IPS-18c (cell line): Measurements from ENCODE around the gene IFNA1.
"Not testable (repeated sequence)": the region's sequence is repeated elsewhere in the genome, so short reads cannot be mapped to it uniquely, and the experiment has no call there.

ENCODE experiments used
- H3K4me3 ChIP-seq: 2 replicates; pipeline ENCODE4 v1.7.0; 2013; ENCODE audit warnings: low read depth, mild to moderate bottlenecking, low read length, moderate library complexity; ENCODE audit not compliant: insufficient read depth
- H3K9me3 ChIP-seq: one replicate; pipeline ENCODE4 v1.6.1; 2013; ENCODE audit warnings: mild to moderate bottlenecking, low read length, moderate library complexity; ENCODE audit not compliant: control insufficient read depth, insufficient read depth

IFNA1 gene

GRCh38 chr9:21432672-21433425 is 7.4 kb upstream of the IFNA1 start:
- Histone ChIP-seq H3K4me3 (no peak overlapping the region), H3K9me3 (no peaks in the 10 kb centered on the region)

DNA sequence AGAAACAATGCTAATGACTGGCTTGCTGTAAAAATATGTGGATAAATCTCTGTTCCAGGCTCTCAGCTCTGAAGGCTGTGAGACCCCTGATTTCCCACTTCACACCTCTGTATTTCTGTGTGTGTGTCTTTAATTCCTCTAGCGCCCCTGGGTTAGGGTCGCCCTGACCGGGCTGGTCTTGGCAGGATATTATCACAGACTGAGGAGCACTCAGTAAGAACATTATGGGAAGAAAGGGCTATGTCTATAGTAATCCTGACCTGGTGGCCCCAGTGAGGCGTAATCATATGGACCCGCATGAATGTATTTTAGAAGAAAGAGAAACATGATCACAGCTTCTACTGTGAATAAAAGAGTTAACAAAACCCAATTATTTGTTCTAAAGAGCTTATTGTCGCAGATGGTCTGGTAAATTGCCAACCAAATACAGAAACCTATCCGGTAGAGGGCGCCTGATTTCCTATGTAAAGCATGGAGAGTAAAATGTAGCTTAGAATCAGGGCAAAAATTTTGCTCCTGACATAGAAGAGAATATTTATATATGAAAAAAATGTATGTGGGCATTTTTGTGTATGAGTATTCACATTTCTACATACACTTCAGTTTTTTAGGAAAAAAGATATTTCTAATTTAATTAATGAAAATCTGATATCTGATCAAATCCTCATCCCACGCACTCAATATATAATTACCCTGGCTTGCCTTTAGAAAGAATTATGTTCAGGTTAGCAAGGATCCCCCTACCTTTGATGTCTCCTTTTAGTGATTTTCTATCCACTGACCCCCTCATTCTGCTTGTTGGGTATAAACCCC is 5.8 kb upstream of the IFNA1 start:
- H3K9me3 ChIP-seq = no peaks in the 10 kb centered on the region
- no peak overlapping the region for H3K4me3 ChIP-seq

- not testable (repeated sequence) for H3K9me3 ChIP-seq, H3K4me3 ChIP-seq
Measured at GRCh38 chr9:21435015-21435383, 5.2 kb upstream of the IFNA1 start.

GRCh38 chr9:21443849-21444625 is 3.8 kb downstream of the IFNA1 start:
- Histone ChIP-seq H3K4me3 (no peak overlapping the region), H3K9me3 (no peaks in the 10 kb centered on the region)

GRCh38 chr9:21449312-21449711 is 9.1 kb downstream of the IFNA1 start:
- not testable (repeated sequence) for H3K9me3 ChIP-seq, H3K4me3 ChIP-seq

GRCh38 chr9:21450733-21451394 is 10.6 kb downstream of the IFNA1 start:
- no peaks in the 10 kb centered on the region for H3K9me3 ChIP-seq
- H3K4me3 ChIP-seq = no peak overlapping the region

GRCh38 chr9:21452681-21453080 is 12.4 kb downstream of the IFNA1 start:
- Histone ChIP-seq H3K4me3 (no peak overlapping the region), H3K9me3 (no peaks in the 10 kb centered on the region)

GRCh38 chr9:21454149-21454548 is 13.9 kb downstream of the IFNA1 start:
- Histone ChIP-seq H3K4me3 (no peak overlapping the region), H3K9me3 (no peaks in the 10 kb centered on the region)

GRCh38 chr9:21455320-21455719 is 15.1 kb downstream of the IFNA1 start:
- H3K4me3 ChIP-seq = no peak overlapping the region

DNA sequence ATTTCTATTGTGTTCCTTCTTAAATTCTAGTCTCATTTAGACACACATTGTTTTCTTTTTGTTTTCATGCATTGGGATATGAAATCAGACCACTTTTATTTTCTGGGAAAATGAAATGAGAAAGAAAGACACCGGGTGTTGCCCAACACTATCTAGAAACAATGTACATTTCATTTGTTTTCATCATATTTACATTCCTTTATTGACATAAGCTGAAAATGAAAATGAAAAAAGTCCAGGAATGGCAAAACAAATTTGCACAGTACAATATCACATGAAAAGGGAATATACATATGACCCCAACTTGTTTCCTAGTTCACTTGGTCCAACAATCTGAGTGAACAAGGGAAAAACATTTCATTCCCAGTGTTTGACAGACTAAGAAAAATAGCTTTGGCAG is 21.1 kb downstream of the IFNA1 start:
- Histone ChIP-seq H3K9me3 (no peaks in the 10 kb centered on the region), H3K4me3 (no peak overlapping the region)

More at GRCh38 chr9:21455320-21455719, 15.1 kb downstream of the IFNA1 start:
- H3K9me3 ChIP-seq = no peaks in the 10 kb centered on the region

- H3K9me3 ChIP-seq = no peaks in the 10 kb centered on the region
- no peak overlapping the region for H3K4me3 ChIP-seq
Measured at GRCh38 chr9:21465138-21465537, 24.9 kb downstream of the IFNA1 start.

- no peaks in the 10 kb centered on the region for H3K9me3 ChIP-seq
- H3K4me3 ChIP-seq = no peak overlapping the region
Measured at GRCh38 chr9:21465859-21466518, 25.8 kb downstream of the IFNA1 start.

- H3K4me3 ChIP-seq = no peak overlapping the region
- H3K9me3 ChIP-seq = no peaks in the 10 kb centered on the region
Measured at GRCh38 chr9:21470126-21470525, 29.9 kb downstream of the IFNA1 start.

DNA sequence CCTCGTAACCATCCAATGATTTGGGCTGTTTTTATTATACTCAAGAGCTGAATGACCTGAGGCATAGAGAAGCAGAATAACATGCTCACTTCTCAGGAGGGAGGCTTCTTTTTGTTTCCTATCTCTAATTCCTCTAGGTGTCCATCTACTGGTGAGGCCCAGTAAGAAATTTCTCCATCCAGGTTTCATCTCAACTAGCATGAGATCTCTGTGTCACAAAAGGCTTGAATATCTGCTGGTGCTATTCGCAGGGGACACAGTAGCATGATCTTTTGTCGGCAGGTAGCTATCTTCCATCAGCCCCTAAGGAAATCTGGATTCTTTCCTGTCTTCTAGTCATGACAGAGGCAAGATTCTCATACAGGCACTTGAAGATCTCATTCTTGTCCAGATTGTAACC is 33.0 kb downstream of the IFNA1 start:
- no peaks in the 10 kb centered on the region for H3K9me3 ChIP-seq

DNA sequence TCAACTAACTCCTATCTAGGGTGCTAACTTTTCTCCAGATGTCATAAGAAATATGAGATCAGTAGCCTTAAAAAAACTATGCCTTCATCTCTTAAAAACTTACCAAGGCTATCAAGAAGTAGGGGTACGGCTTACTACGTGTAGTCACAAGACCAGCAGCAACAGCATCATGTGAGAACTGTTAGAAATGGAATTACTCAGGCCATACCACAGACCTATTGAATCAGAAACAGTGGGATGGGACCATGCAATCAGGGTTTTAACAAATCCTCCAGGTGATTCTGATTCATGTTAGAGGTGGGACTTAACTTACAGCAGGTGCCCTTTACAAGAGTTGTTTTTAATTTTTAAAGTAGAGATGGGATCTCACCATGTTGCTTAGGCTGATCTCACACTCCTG is 37.2 kb downstream of the IFNA1 start:
- Histone ChIP-seq H3K4me3 (no peak overlapping the region), H3K9me3 (no peaks in the 10 kb centered on the region)

More for the DNA sequence above, 33.0 kb downstream of the IFNA1 start:
- no peak overlapping the region for H3K4me3 ChIP-seq

GRCh38 chr9:21479152-21479702 is 39.0 kb downstream of the IFNA1 start:
- Histone ChIP-seq H3K4me3 (no peak overlapping the region), H3K9me3 (no peaks in the 10 kb centered on the region)
